ENCODE measurements around the gene PIK3R3. TPM values are rescaled to one million over a fixed set of nuclear protein-coding genes. Genes with fewer than 3 reads are reported as not detected.
"Not testable (repeated sequence)": the region's sequence is repeated elsewhere in the genome, so short reads cannot be mapped to it uniquely, and the experiment has no call there.

PIK3R3 gene
- total RNA-seq, 1 experiment from 2014 or later = 36.3 TPM

- CTCF ChIA-PET = no interaction called here
- peaks cover 3% of the 10 kb centered on the region; the same call in 1 of the 2 replicates for H3K9me3 ChIP-seq (ENCODE audit: control insufficient read depth, insufficient read depth, low read depth, low read length)
Observed at GRCh38 chr1:46094471-46095005, 37.9 kb downstream of the PIK3R3 start.

GRCh38 chr1:46093832-46094231 lies 38.6 kb downstream of the PIK3R3 start:
- BruUV-seq (replicated peaks); intact Hi-C loops (cut with micrococcal nuclease; ENCODE audit: unreplicated experiment); H3K36me3 ChIP-seq (ENCODE audit: control insufficient read depth, insufficient read depth, low read length); POLR2A ChIA-PET; H3K27me3 ChIP-seq (ENCODE audit: control insufficient read depth, insufficient read depth, low read length); ATAC-seq; H3K4me3 ChIP-seq (ENCODE audit: low read depth in 2 of 2, low read length in 2 of 2); H3K4me1 ChIP-seq (ENCODE audit: control insufficient read depth, insufficient read depth, low read length); H3K27ac ChIP-seq (ENCODE audit: low read length); H3K9me3 ChIP-seq (ENCODE audit: control insufficient read depth, insufficient read depth, low read depth, low read length); in situ Hi-C loops (cut with HindIII; ENCODE audit: low pct_unique_long_range_greater_than_20kb, low sequenced_read_pairs); DNase-seq (ENCODE audit: low read depth, low spot score): not testable (repeated sequence)
- CTCF ChIA-PET = interaction anchor here (0.7 kb wide), 1 partner anchor 47 kb away, joined by 5 read pairs; no protein-coding TSS in a partner anchor

More at GRCh38 chr1:46094471-46095005, 37.9 kb downstream of the PIK3R3 start:
- Histone ChIP-seq H3K4me3 (ENCODE audit: low read depth in 2 of 2, low read length in 2 of 2) (no peak overlapping the region), H3K4me1 (ENCODE audit: control insufficient read depth, insufficient read depth, low read length) (0 out of 2 replicates have a peak, but pooled peaks cover 6% of the 10 kb centered on the region), H3K27ac (ENCODE audit: low read length) (no peak overlapping the region), H3K36me3 (ENCODE audit: control insufficient read depth, insufficient read depth, low read length) (no peaks in the 10 kb centered on the region), H3K27me3 (ENCODE audit: control insufficient read depth, insufficient read depth, low read length) (no peaks in the 10 kb centered on the region)
- no peak for TF ChIP-seq REST (IDR thresholded peaks at IDR 0.05; ENCODE audit: insufficient read depth in 1 of 2, low read depth in 2 of 2, low read length in 1 of 2)
- TF ChIP-seq CTCF (IDR thresholded peaks at IDR 0.05) = no peak
- TF ChIP-seq POLR2AphosphoS5 (IDR thresholded peaks at IDR 0.05; ENCODE audit: low read depth, low read length) = no peak
- TF ChIP-seq SIN3A (IDR thresholded peaks at IDR 0.05; ENCODE audit: borderline replicate concordance, insufficient read depth, low read depth, low read length) = no peak
- no peak for TF ChIP-seq TCF7L2 (IDR thresholded peaks at IDR 0.05; ENCODE audit: low read depth, low read length)
- in situ Hi-C loops (cut with HindIII; ENCODE audit: low pct_unique_long_range_greater_than_20kb, low sequenced_read_pairs) = no loop called here
- POLR2A ChIA-PET = no interaction called here
- no peak for DNase-seq (ENCODE audit: low read depth, low spot score)
- no peak for ATAC-seq
- BruUV-seq (replicated peaks) = no TSS peak
- intact Hi-C loops (cut with micrococcal nuclease; ENCODE audit: unreplicated experiment) = no loop called here

- Histone ChIP-seq H3K27ac (ENCODE audit: low read length) (no peak overlapping the region), H3K36me3 (ENCODE audit: control insufficient read depth, insufficient read depth, low read length) (no peaks in the 10 kb centered on the region), H3K9me3 (ENCODE audit: control insufficient read depth, insufficient read depth, low read depth, low read length) (no peaks in the 10 kb centered on the region), H3K4me3 (ENCODE audit: low read depth in 2 of 2, low read length in 2 of 2) (no peak overlapping the region), H3K4me1 (ENCODE audit: control insufficient read depth, insufficient read depth, low read length) (no peaks in the 10 kb centered on the region), H3K27me3 (ENCODE audit: control insufficient read depth, insufficient read depth, low read length) (no peaks in the 10 kb centered on the region)
- in situ Hi-C loops (cut with HindIII; ENCODE audit: low pct_unique_long_range_greater_than_20kb, low sequenced_read_pairs) = no loop called here
- ATAC-seq (no peak), DNase-seq (ENCODE audit: low read depth, low spot score) (no peak)
- intact Hi-C loops (cut with micrococcal nuclease; ENCODE audit: unreplicated experiment) = no loop called here
- BruUV-seq (replicated peaks) = no TSS peak
- ChIA-PET CTCF (no interaction called here), POLR2A (no interaction called here)
- no peak for TF ChIP-seq CTCF (IDR thresholded peaks at IDR 0.05)
- TF ChIP-seq POLR2AphosphoS5 (IDR thresholded peaks at IDR 0.05; ENCODE audit: low read depth, low read length) = no peak
- TF ChIP-seq TCF7L2 (IDR thresholded peaks at IDR 0.05; ENCODE audit: low read depth, low read length) = no peak
- TF ChIP-seq SIN3A (IDR thresholded peaks at IDR 0.05; ENCODE audit: borderline replicate concordance, insufficient read depth, low read depth, low read length) = no peak
- no peak for TF ChIP-seq REST (IDR thresholded peaks at IDR 0.05; ENCODE audit: insufficient read depth in 1 of 2, low read depth in 2 of 2, low read length in 1 of 2)
Observed at GRCh38 chr1:46087891-46088290, 44.5 kb downstream of the PIK3R3 start.

Measured in Panc1 (cell line).